SU-DHL-6 (cell line): ENCODE data around the gene GMFB.

ENCODE experiments used
- H2AFZ ChIP-seq: fragments of 200-600 bp; sonication (generic); 2 replicates; pipeline ENCODE4 v1.6.1; 2014; ENCODE audit warnings: low read depth, mild to moderate bottlenecking, moderate library complexity, mixed read lengths, antibody characterized with exemption, low read length; ENCODE audit not compliant: severe bottlenecking
- H3F3A ChIP-seq: fragments of 200-600 bp; shearing (Covaris generic); 2 replicates; pipeline ENCODE4 v1.6.0; 2016; ENCODE audit warnings: antibody characterized with exemption, mild to moderate bottlenecking; ENCODE audit not compliant: insufficient read depth
- H3K27ac ChIP-seq: fragments of 200-600 bp; sonication (generic); 2 replicates; pipeline ENCODE4 v1.5.1; 2016; ENCODE audit warnings: low read depth, mild to moderate bottlenecking, low read length, moderate library complexity, mixed read lengths
- H3K27me3 ChIP-seq: fragments of 200-600 bp; sonication (generic), shearing (Covaris generic); 2 replicates; pipeline ENCODE4 v1.6.0; 2014; ENCODE audit warnings: mild to moderate bottlenecking, low read length
- H3K36me3 ChIP-seq: fragments of 200-600 bp; sonication (generic); 2 replicates; pipeline ENCODE4 v1.6.1; 2014; ENCODE audit warnings: mild to moderate bottlenecking, low read length, mixed read lengths
- H3K4me2 ChIP-seq: fragments of 300-600, 200-600 bp; shearing (Covaris generic), sonication (generic); 2 replicates; pipeline ENCODE4 v1.6.0; 2014; ENCODE audit warnings: low read length, low read depth, mild to moderate bottlenecking; ENCODE audit not compliant: poor library complexity, severe bottlenecking
- H3K4me3 ChIP-seq: fragments of 200-600 bp; sonication (generic); 2 replicates; pipeline ENCODE4 v1.5.1; 2014; ENCODE audit warnings: antibody characterized with exemption, low read length, mild to moderate bottlenecking, mixed read lengths; ENCODE audit not compliant: insufficient read depth, poor library complexity, severe bottlenecking
- H3K79me2 ChIP-seq: fragments of 200-600 bp; sonication (generic); 2 replicates; pipeline ENCODE4 v1.6.1; 2014; ENCODE audit warnings: mild to moderate bottlenecking, low read length, moderate library complexity; ENCODE audit not compliant: insufficient read depth
- H3K9ac ChIP-seq: fragments of 200-600 bp; sonication (generic); 2 replicates; pipeline ENCODE4 v1.7.0; 2014; ENCODE audit warnings: mild to moderate bottlenecking, low read length
- H3K9me2 ChIP-seq: fragments of 200-600 bp; sonication (generic); replicated peaks from 2 replicates; pipeline ENCODE4 v1.6.1; 2014; ENCODE audit warnings: low read length; ENCODE audit not compliant: insufficient read depth
- H3K9me3 ChIP-seq: fragments of 200-600 bp; sonication (generic); 2 replicates; pipeline ENCODE4 v1.6.1; 2014; ENCODE audit warnings: low read length, mixed read lengths; ENCODE audit not compliant: insufficient read depth
- H4K20me1 ChIP-seq: fragments of 200-600 bp; sonication (generic); 2 replicates; pipeline ENCODE4 v1.6.1; 2014; ENCODE audit warnings: low read depth, mild to moderate bottlenecking, antibody characterized with exemption, low read length, moderate library complexity, mixed read lengths
- CTCF ChIP-seq: fragments of 200-600 bp; sonication (generic); IDR thresholded peaks from one replicate; pipeline ENCODE4 v1.5.1; 2017; ENCODE audit warnings: antibody characterized with exemption, mild to moderate bottlenecking, low read length, moderate library complexity; ENCODE audit not compliant: insufficient read depth, poor library complexity, severe bottlenecking
- EZH2phosphoT487 ChIP-seq: fragments of 200-600 bp; sonication (generic), shearing (Covaris generic); conservative IDR thresholded peaks from 2 replicates; pipeline ENCODE4 v1.6.1; 2018; ENCODE audit warnings: mild to moderate bottlenecking, antibody characterized with exemption, low read length, moderate library complexity, mixed read lengths

Gene GMFB

GRCh38 chr14:54497224-54497623 is 8.4 kb upstream of the GMFB start:
- Histone ChIP-seq H3K4me3 (no peak overlapping the region), H3K79me2 (no peaks in the 10 kb centered on the region), H3K27ac (no peak overlapping the region), H3F3A (no peaks in the 10 kb centered on the region), H2AFZ (no peak overlapping the region), H3K9me3 (no peaks in the 10 kb centered on the region), H4K20me1 (no peaks in the 10 kb centered on the region), H3K9ac (no peak overlapping the region), H3K9me2 (no peaks in the 10 kb centered on the region), H3K4me2 (no peak overlapping the region), H3K27me3 (no peaks in the 10 kb centered on the region), H3K36me3 (no peaks in the 10 kb centered on the region)
- TF ChIP-seq EZH2phosphoT487 = no peak
- no peak for TF ChIP-seq CTCF

GRCh38 chr14:54493293-54493692 is 4.5 kb upstream of the GMFB start:
- Histone ChIP-seq H3K9ac (no peak overlapping the region), H3K4me3 (no peak overlapping the region), H4K20me1 (no peaks in the 10 kb centered on the region), H3K27ac (no peak overlapping the region), H3F3A (peaks cover 5% of the 10 kb centered on the region; the same call in 1 of the 2 replicates), H2AFZ (no peak overlapping the region), H3K27me3 (no peaks in the 10 kb centered on the region), H3K36me3 (no peaks in the 10 kb centered on the region), H3K9me2 (no peaks in the 10 kb centered on the region), H3K79me2 (peaks cover 11% of the 10 kb centered on the region), H3K9me3 (no peaks in the 10 kb centered on the region), H3K4me2 (no peak overlapping the region)
- TF ChIP-seq EZH2phosphoT487 (no peak), CTCF (no peak)

GRCh38 chr14:54490445-54491175 is 1.8 kb upstream of the GMFB start:
- no peaks in the 10 kb centered on the region for H3K27me3 ChIP-seq
- TF ChIP-seq CTCF (no peak), EZH2phosphoT487 (no peak)
- no peaks in the 10 kb centered on the region for H4K20me1 ChIP-seq
- no peak overlapping the region for H3K27ac ChIP-seq
- no peak overlapping the region for H3K9ac ChIP-seq
- no peak overlapping the region for H3K4me2 ChIP-seq
- H3K36me3 ChIP-seq = no peaks in the 10 kb centered on the region
- H2AFZ ChIP-seq = no peak overlapping the region
- no peak overlapping the region for H3K4me3 ChIP-seq
- H3K9me2 ChIP-seq = no peaks in the 10 kb centered on the region
- H3K79me2 ChIP-seq = peaks cover 37% of the 10 kb centered on the region
- no peaks in the 10 kb centered on the region for H3K9me3 ChIP-seq
- peaks cover 10% of the 10 kb centered on the region; the same call in 1 of the 2 replicates for H3F3A ChIP-seq
